NCI-H2029 (cell line): ENCODE measurements around the gene MAD2L1BP.
"Not testable (repeated sequence)": the region's sequence is repeated elsewhere in the genome, so short reads cannot be mapped to it uniquely, and the experiment has no call there.

Experiments used
- DNase-seq: peaks from one replicate; lab custom pipeline; 2025; lab: John Stamatoyannopoulos, UW

The MAD2L1BP gene

GRCh38 chr6:43635387-43636307, at the start of gene MAD2L1BP:
Gene MAD2L1BP, plus strand, starts transcription at chr6:43635840. Its CDS starts 36 bp downstream, at chr6:43635876.
- peak; percentile 69 for DNase-seq

- DNase-seq = no peak
These were observed 47.4 kb upstream of the MAD2L1BP start for GRCh38 chr6:43588194-43588593.

- DNase-seq = not testable (repeated sequence)
These were observed 46.1 kb upstream of the MAD2L1BP start for GRCh38 chr6:43589564-43589963.

- DNase-seq = no peak
These were observed 41.7 kb upstream of the MAD2L1BP start for GRCh38 chr6:43593938-43594337.

- DNase-seq = no peak
These were observed 35.0 kb upstream of the MAD2L1BP start for GRCh38 chr6:43600595-43600994.

- DNase-seq = no peak
These were observed 31.5 kb upstream of the MAD2L1BP start for GRCh38 chr6:43604174-43604573.

- no peak for DNase-seq
These were observed 29.6 kb upstream of the MAD2L1BP start for GRCh38 chr6:43606019-43606418.

- peak; percentile 67 for DNase-seq
These were observed 27.3 kb upstream of the MAD2L1BP start for GRCh38 chr6:43608310-43608763.

GRCh38 chr6:43608807-43609206, 26.8 kb upstream of the MAD2L1BP start:
- DNase-seq = no peak

- DNase-seq = no peak
These were observed 26.2 kb upstream of the MAD2L1BP start for GRCh38 chr6:43609402-43609801.

- DNase-seq = no peak
These were observed 25.2 kb upstream of the MAD2L1BP start for GRCh38 chr6:43610431-43610830.

- DNase-seq = no peak
These were observed 21.8 kb upstream of the MAD2L1BP start for GRCh38 chr6:43613721-43614395.

- DNase-seq = no peak
These were observed 21.3 kb upstream of the MAD2L1BP start for GRCh38 chr6:43614396-43614730.

GRCh38 chr6:43616725-43617472, 18.7 kb upstream of the MAD2L1BP start:
- no peak for DNase-seq

GRCh38 chr6:43621078-43621835, 14.4 kb upstream of the MAD2L1BP start:
- DNase-seq = no peak

GRCh38 chr6:43621836-43622180, 13.8 kb upstream of the MAD2L1BP start:
- DNase-seq = no peak

GRCh38 chr6:43622541-43622940, 13.1 kb upstream of the MAD2L1BP start:
- DNase-seq = no peak

GRCh38 chr6:43623880-43624785, 11.5 kb upstream of the MAD2L1BP start:
- no peak for DNase-seq

GRCh38 chr6:43624786-43625288, 10.8 kb upstream of the MAD2L1BP start:
- DNase-seq = no peak

GRCh38 chr6:43625393-43625992, 10.1 kb upstream of the MAD2L1BP start:
- no peak for DNase-seq
